ENCODE measurements around the gene NBEA.
A peak's percentile ranks its signal among the peaks of the same experiment; 100 is the strongest.
"Not testable (repeated sequence)": the region's sequence is repeated elsewhere in the genome, so short reads cannot be mapped to it uniquely, and the experiment has no call there.

NBEA gene

DNA sequence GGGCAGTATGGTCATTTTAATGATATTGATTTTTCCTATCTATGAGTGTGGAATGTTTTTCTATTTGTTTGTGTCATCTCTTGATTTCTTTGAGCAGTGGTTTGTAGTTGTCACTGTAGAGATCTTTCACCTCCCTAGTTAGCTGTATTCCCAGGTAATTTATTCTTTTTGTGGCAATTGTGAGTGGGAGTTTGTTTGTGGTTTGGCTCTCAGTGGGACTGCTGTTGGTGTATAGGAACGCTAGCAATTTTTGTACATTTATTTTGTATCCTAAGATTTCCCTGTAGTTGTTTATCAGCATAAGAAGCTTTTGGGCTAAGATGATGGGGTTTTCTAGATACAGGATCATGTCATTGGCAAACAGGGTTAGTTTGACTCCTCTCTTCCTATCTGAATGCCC is 28.9 kb downstream of the NBEA start:
- no peak for TF ChIP-seq JUND (IDR thresholded peaks at IDR 0.05; ENCODE audit: low read depth)
- in situ Hi-C loops (cut with HindIII; ENCODE audit: low pct_unique_long_range_greater_than_20kb, low sequenced_read_pairs), result no loop called here
- no peak for DNase-seq (ENCODE audit: low read depth in 1 of 2, low spot score in 1 of 2)

DNA sequence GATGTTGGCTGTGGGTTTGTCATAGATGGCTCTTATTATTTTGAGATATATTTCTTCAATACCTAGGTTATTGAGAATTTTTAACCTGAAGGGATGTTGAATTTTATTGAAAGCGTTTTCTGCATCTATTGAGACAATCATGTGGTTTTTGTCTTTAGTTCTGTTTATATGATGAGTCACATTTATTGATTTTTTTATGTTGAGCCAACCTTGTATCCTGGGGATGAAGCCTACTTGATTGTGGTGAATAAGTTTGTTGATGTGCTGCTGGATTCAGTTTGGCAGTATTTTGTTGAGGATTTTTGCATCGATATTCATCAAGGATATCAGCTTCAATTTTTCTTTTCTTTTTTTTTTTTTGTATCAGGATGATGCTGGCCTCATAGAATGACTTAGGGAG is 29.4 kb downstream of the NBEA start:
- in situ Hi-C loops (cut with HindIII; ENCODE audit: low pct_unique_long_range_greater_than_20kb, low sequenced_read_pairs), result no loop called here
- TF ChIP-seq JUND (IDR thresholded peaks at IDR 0.05; ENCODE audit: low read depth), result no peak

DNA sequence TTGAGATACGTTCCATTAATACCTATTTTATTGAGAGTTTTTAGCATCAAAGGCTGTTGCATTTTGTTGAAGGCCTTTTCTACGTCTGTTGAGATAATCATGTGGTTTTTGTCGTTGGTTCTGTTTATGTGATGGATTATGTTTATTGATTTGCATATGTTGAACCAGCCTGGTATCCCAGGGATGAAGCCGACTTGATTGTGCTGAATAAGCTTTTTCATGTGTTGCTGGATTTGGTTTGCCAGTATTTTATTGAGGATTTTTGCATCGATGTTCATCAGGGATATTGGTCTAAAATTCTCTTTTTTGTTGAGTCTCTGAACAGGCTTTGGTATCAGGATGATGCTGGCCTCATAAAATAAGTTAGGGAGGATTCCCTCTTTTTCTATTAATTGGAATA is 43.1 kb downstream of the NBEA start:
- DNase-seq (ENCODE audit: low read depth in 1 of 2, low spot score in 1 of 2); in situ Hi-C loops (cut with HindIII; ENCODE audit: low pct_unique_long_range_greater_than_20kb, low sequenced_read_pairs): not testable (repeated sequence)

More for the DNA sequence above, 29.4 kb downstream of the NBEA start:
- no peak for DNase-seq (ENCODE audit: low read depth in 1 of 2, low spot score in 1 of 2)

DNA sequence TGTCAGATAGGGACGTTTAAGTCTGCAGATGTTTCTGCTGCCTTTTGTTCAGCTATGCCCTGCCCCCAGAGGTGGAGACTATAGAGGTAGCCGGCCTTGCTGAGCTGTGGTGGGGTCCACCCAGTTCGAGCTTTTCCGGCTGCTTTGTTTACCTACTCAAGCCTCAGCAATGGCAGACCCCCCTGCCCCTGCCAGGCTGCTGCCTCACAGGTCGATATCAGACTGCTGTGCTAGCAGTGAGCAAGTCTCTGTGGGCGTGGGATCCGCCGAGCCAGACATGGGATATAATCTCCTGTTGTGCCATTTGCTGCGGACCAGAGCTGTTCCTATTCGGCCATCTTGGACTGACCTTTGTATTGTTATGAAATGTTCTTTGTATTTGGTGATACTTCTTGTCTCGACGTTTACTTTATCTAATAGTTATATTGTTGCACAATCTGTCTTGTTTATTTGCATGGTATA is 46.3 kb downstream of the NBEA start:
- DNase-seq (ENCODE audit: low read depth in 1 of 2, low spot score in 1 of 2), result no peak
- in situ Hi-C loops (cut with HindIII; ENCODE audit: low pct_unique_long_range_greater_than_20kb, low sequenced_read_pairs), result no loop called here
- TF ChIP-seq JUND (IDR thresholded peaks at IDR 0.05; ENCODE audit: low read depth), result no peak

DNA sequence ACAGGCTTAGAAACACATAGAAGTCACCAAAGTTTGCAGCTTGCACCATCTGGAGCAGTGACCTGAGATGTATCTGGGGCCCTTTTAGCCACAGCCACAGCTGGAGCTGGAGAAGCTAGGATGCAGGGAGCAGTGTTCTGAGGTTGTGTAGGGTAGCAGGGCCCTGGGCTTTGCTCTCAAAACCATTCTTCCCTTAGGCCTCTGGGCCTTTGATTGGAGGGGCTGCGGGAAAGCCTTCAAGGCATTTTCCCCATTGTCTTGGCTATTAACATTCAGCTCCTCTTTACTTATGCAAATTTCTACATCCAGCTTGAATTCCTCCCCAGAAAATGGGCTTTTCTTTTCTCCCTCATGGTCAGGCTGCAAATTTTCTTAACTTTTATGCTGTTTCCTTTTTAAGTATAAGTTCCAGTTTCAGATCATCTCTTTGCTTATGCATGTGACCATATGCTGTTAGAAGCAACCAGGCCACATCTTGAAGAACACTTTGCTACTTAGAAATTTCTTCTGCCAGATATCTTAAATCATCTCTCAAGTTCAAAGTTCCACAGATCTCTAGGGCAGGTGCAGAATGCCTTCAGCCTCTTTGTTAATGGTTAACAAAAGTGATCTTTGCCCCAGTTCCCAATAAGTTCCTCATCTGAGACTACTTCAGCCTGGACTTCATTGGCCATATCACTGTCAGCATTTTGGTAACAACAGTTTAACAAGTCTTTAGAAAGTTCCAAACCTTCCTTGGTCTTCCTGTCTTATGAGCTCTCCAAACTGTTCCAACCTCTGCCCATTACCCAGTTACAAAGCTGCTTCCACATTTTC is 48.5 kb downstream of the NBEA start:
- no peak for TF ChIP-seq JUND (IDR thresholded peaks at IDR 0.05; ENCODE audit: low read depth)
- no peak for DNase-seq (ENCODE audit: low read depth in 1 of 2, low spot score in 1 of 2)
- in situ Hi-C loops (cut with HindIII; ENCODE audit: low pct_unique_long_range_greater_than_20kb, low sequenced_read_pairs), result no loop called here

DNA sequence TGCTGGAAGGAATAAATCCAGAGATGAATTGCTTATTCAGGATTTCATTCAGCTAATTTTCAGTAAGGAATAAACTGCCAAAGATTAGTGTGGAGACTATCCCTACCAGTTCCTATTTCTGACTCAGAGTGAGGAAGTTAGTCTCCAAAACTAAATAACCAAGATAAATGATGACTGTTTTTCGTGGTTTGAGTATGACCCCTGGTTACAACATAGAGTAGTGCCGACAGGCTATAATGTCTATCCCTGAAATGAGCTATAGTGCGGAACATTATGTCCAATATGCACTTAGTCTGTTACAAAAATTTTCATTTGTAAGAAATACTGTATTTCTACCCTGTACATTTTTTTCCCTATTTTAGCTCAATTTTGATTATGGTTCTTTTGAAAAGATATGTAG is 51.4 kb downstream of the NBEA start:
- in situ Hi-C loops (cut with HindIII; ENCODE audit: low pct_unique_long_range_greater_than_20kb, low sequenced_read_pairs), result no loop called here
- DNase-seq (ENCODE audit: low read depth in 1 of 2, low spot score in 1 of 2), result no peak

DNA sequence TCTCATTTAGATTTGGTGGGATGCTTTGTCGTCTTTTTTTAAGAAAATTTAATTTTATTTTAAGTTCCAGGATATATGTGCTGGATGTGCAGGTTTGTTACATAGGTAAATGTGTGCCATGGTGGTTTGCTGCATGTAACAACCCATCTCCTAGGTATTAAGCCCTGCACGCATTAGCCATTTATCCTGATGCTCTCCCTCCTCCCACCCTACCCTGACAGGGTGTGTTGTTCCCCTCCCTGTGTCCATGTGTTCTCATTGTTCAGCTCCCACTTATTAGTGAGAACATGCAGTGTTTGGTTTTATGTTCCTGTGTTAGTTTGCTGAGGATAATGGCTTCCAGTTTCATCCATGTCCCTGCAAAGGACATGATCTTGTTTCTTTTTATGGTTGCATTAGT is 61.7 kb downstream of the NBEA start:
- in situ Hi-C loops (cut with HindIII; ENCODE audit: low pct_unique_long_range_greater_than_20kb, low sequenced_read_pairs); DNase-seq (ENCODE audit: low read depth in 1 of 2, low spot score in 1 of 2): not testable (repeated sequence)

More for the DNA sequence above, 51.4 kb downstream of the NBEA start:
- TF ChIP-seq JUND (IDR thresholded peaks at IDR 0.05; ENCODE audit: low read depth), result no peak

DNA sequence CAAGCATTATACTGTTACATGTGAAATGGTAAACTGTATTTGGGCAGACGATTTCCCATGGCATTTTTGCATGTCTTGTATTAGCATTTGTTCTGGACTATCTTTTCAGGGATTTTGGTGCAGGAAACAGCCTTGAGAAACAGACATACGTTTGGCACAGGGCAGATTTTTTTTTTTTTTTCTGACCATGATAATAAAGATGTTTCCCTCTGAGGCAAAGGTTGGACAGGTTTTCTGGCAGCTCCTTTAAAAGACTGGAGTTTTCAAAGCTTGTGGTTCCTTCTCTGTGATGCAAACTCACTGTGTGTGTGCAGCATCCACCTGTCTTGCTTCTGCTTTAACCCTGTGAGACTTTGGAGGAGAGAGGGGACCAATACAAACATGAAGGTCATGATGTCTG is 63.0 kb downstream of the NBEA start:
- no peak for TF ChIP-seq JUND (IDR thresholded peaks at IDR 0.05; ENCODE audit: low read depth)
- in situ Hi-C loops (cut with HindIII; ENCODE audit: low pct_unique_long_range_greater_than_20kb, low sequenced_read_pairs), result no loop called here
- no peak for DNase-seq (ENCODE audit: low read depth in 1 of 2, low spot score in 1 of 2)

DNA sequence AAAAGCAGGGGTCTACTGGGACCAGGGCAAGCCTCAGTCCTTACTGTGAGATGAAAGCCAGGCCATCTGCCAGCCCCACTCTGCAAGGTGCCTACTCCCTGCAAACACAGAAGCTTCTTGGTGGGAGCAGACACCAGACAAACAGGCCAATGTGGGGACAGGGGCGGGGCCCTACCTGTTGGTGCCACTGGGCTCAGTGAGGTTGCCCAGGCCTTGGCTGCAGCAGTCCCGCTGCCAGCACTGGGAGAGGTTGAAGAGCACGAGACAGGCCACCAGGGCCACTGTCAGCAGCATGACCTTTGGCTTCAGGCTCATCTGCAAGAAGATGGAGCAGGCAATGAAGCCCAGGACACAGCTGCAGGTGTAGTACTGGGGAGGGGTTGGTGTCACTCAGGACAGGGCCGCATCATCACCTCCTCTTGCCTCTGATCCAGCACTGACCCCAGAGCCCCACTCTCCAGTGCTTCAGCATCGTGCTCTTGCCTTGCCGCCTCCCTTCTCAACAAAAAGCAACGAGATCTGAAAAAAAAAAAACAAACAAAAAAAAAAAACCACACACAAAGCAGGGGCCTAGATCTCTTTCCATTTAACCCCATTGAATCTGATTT is 72.6 kb downstream of the NBEA start:
- no peak for TF ChIP-seq JUND (IDR thresholded peaks at IDR 0.05; ENCODE audit: low read depth)
- DNase-seq (ENCODE audit: low read depth in 1 of 2, low spot score in 1 of 2), result no peak
- in situ Hi-C loops (cut with HindIII; ENCODE audit: low pct_unique_long_range_greater_than_20kb, low sequenced_read_pairs), result no loop called here

DNA sequence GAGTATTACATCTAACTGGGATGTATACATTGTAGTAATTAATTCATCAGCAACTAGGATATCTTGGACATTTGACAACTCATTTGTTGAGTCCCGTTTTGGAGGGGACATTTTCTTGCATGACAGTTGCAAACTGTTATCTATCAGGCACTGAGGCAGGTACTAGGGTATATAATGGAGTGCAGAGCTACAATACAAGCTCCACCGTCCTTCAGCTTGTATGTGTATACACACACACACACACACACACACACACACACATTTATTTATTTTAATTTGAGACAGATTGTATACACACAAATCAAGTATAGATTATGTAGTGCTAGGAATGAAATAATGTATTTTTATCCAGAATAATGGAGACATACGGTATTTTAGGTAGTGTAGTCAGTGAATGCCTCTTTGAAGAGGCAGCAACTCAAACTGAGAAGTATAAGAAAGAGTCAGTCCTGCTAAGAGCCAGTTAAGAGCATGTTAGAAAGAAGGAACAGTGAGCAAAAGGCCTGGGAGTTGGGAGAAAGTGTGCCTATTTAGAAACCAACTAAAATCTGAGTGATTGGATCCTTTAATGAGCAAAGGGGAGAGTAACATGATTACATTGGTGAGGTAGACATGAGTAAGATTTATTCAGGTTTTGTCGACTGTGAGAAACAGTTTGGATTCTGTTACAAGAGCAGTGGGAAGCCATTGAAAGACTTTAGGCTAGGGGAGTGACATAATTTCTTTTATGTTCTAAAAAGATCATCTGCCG is 74.5 kb downstream of the NBEA start:
- DNase-seq (ENCODE audit: low read depth in 1 of 2, low spot score in 1 of 2), result no peak

DNA sequence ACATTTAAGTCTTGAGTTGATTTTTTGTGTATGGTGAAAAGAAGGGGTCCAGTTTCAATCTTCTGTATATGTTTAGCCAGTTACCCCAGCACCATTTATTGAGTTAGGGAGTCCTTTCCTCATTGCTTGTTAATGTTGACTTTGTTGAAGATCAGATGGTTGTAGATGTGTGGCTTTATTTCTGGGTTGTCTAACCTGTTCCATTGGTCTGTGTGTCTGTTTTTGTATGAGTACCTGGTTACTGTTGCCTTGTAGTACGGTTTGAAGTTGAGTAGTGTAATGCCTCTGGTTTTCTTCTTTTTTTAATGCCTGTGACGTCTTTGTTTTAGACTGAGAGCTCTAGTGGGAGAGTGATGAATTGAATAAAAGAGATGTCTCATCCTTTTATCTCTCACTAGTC is 83.2 kb downstream of the NBEA start:
- peak in 1 of 2 experiments; percentile 82 for DNase-seq (ENCODE audit: low read depth in 1 of 2, low spot score in 1 of 2)
- TF ChIP-seq JUND (IDR thresholded peaks at IDR 0.05; ENCODE audit: low read depth), result no peak
- in situ Hi-C loops (cut with HindIII; ENCODE audit: low pct_unique_long_range_greater_than_20kb, low sequenced_read_pairs), result no loop called here

More for the DNA sequence above, 74.5 kb downstream of the NBEA start:
- no peak for TF ChIP-seq JUND (IDR thresholded peaks at IDR 0.05; ENCODE audit: low read depth)
- in situ Hi-C loops (cut with HindIII; ENCODE audit: low pct_unique_long_range_greater_than_20kb, low sequenced_read_pairs), result no loop called here

DNA sequence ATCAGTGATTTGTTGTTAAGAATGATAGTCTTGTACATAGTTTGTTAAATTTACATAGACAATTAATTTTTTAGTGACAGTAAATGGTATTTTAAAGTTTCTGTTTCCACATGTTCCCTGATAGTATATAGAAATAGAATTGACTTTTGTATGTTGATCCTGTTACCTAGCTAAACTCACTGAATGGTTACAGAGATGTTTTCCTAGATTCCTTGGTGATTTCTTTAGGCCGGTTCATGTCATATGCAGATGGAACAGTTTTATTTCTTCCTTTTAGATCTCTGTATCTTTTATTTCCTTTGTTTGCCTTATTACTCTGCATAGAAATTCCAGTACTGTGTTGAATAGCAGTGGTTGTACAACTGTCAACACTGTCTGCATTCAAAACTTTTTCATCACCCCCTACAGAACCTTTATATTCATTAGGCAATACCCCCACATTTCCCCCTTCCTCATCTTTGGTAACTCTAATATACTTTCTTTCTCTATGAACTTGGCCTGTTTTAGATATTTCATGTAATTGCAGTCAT is 86.3 kb downstream of the NBEA start:
- TF ChIP-seq JUND (IDR thresholded peaks at IDR 0.05; ENCODE audit: low read depth), result no peak
- in situ Hi-C loops (cut with HindIII; ENCODE audit: low pct_unique_long_range_greater_than_20kb, low sequenced_read_pairs), result no loop called here
- no peak for DNase-seq (ENCODE audit: low read depth in 1 of 2, low spot score in 1 of 2)

DNA sequence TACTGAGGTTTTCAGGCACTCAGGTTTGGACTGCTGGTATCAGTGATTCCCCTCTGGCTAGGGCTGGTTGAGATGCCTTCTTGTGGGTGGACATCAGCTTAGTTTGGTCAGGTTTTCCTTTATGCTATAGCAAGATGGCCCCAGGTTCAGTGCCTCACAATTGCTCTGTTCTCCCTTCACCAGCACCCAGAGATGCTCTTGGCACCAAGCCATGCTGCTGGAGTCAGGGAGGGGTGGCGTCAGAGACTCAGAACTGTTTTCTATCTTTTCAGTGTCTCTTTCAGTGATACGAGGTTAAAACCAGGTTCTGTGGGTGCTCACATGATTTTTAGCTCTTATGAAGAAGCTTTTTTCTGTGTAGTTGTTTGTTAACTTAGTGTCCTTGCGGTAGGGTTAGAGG is 96.9 kb downstream of the NBEA start:
- DNase-seq (ENCODE audit: low read depth in 1 of 2, low spot score in 1 of 2), result no peak
- in situ Hi-C loops (cut with HindIII; ENCODE audit: low pct_unique_long_range_greater_than_20kb, low sequenced_read_pairs), result no loop called here
- no peak for TF ChIP-seq JUND (IDR thresholded peaks at IDR 0.05; ENCODE audit: low read depth)
